ENCODE measurements around the gene MRTFA.

Gene MRTFA

GRCh38 chr22:40410731-40411505 lies 225.6 kb downstream of the MRTFA start:
- DNase-seq (ENCODE audit: low spot score): no peak

- no peak for DNase-seq (ENCODE audit: low spot score)
Measured at GRCh38 chr22:40410272-40410671, 226.2 kb downstream of the MRTFA start.

GRCh38 chr22:40409613-40410113 lies 226.9 kb downstream of the MRTFA start:
- no peak for DNase-seq (ENCODE audit: low spot score)

GRCh38 chr22:40408718-40409612 lies 227.6 kb downstream of the MRTFA start:
- no peak for DNase-seq (ENCODE audit: low spot score)

- DNase-seq (ENCODE audit: low spot score): no peak
Measured at GRCh38 chr22:40407831-40408717, 228.4 kb downstream of the MRTFA start.

GRCh38 chr22:40407021-40407761 lies 229.3 kb downstream of the MRTFA start:
- no peak for DNase-seq (ENCODE audit: low spot score)

GRCh38 chr22:40406063-40406890 lies 230.2 kb downstream of the MRTFA start:
- DNase-seq (ENCODE audit: low spot score): no peak

GRCh38 chr22:40405178-40406062 lies 231.1 kb downstream of the MRTFA start:
- no peak for DNase-seq (ENCODE audit: low spot score)

GRCh38 chr22:40404251-40405177 lies 232.0 kb downstream of the MRTFA start:
- DNase-seq (ENCODE audit: low spot score): no peak

- DNase-seq (ENCODE audit: low spot score): no peak
Measured at GRCh38 chr22:40403651-40404050, 232.9 kb downstream of the MRTFA start.

- no peak for DNase-seq (ENCODE audit: low spot score)
Measured at GRCh38 chr22:40403141-40403540, 233.4 kb downstream of the MRTFA start.

- no peak for DNase-seq (ENCODE audit: low spot score)
Measured at GRCh38 chr22:40401981-40402406, 234.5 kb downstream of the MRTFA start.

GRCh38 chr22:40401532-40401931 lies 235.0 kb downstream of the MRTFA start:
- DNase-seq (ENCODE audit: low spot score): no peak

- no peak for DNase-seq (ENCODE audit: low spot score)
Measured at GRCh38 chr22:40400159-40400558, 236.4 kb downstream of the MRTFA start.

GRCh38 chr22:40399621-40400020 lies 236.9 kb downstream of the MRTFA start:
- DNase-seq (ENCODE audit: low spot score): no peak

GRCh38 chr22:40397396-40397795 lies 239.1 kb downstream of the MRTFA start:
- no peak for DNase-seq (ENCODE audit: low spot score)

- no peak for DNase-seq (ENCODE audit: low spot score)
Measured at GRCh38 chr22:40396882-40397281, 239.6 kb downstream of the MRTFA start.

- no peak for DNase-seq (ENCODE audit: low spot score)
Measured at GRCh38 chr22:40395607-40396006, 240.9 kb downstream of the MRTFA start.
